Astrocyte (in vitro differentiated cells and primary cell): Measurements from ENCODE around the gene ACY1.

ENCODE experiments used
- CTCF ChIP-seq: IDR thresholded peaks from 2 replicates; pipeline ENCODE4 v1.5.1; 2011; ENCODE audit warnings: low read depth, mild to moderate bottlenecking, inconsistent platforms, low read length, moderate library complexity; ENCODE audit not compliant: insufficient read depth
- EZH2 ChIP-seq: IDR thresholded peaks from 2 replicates; pipeline ENCODE4 v1.6.1; 2012; ENCODE audit warnings: mild to moderate bottlenecking, low read length, inconsistent platforms; ENCODE audit not compliant: insufficient read depth

GRCh38 chr3:52026041-52026440 lies 42.7 kb downstream of the ACY1 start:
- TF ChIP-seq CTCF (no peak), EZH2 (no peak)
